ENCODE results near the gene ELANE. TPM values are rescaled to one million over a fixed set of nuclear protein-coding genes. Genes with fewer than 3 reads are reported as not detected.
"Not testable (repeated sequence)": the region's sequence is repeated elsewhere in the genome, so short reads cannot be mapped to it uniquely, and the experiment has no call there.

ELANE gene
- polyA plus RNA-seq, 1 donor = 0.09 TPM

DNA sequence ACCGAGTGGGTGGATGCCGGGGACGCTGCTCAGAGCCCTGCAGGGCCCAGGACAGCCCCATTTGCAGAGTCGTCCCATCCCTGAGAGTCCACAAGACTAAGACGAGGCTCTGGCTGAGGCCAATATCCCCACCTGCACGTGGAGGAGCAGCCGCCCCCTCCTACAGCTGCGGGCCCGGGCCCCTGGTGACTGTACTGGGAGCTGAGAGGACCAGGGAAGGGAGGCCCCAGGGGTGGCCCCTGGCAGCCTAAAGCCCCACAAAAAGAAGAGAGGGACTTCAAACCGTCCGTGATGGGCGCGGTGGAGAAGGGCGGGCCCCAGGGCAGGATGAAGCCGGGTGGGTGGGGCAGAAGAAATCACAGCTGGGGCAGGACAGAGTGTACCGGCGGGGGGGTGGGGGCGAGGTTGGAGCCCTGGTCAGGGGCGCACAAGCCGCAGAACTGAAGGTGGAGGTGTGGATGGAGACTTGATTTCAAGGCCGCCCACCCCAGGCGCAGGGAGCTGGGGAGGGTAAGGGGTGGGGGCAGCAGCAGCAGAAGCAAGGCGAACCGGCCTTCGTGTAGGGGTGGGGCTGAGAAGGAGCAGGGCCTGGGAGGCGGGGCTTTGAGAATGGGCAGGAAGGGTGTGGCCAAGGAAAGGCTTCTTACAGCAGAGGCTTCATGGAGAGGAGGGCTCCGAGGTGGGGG is 20.3 kb downstream of the ELANE start:
- no CpG with 5 or more reads among the region's 27 CpGs for WGBS (ENCODE audit: insufficient coverage, low lambda C conversion rate)
- no peaks in the 10 kb centered on the region for H3K4me1 ChIP-seq (ENCODE audit: control insufficient read depth, insufficient read depth, low read length)
- no peak overlapping the region for H3K27ac ChIP-seq (ENCODE audit: low read length)
- H3K4me3 ChIP-seq (ENCODE audit: low read length) = no peak overlapping the region
- H3K9me3 ChIP-seq (ENCODE audit: control insufficient read depth, low read depth, low read length) = peaks cover 12% of the 10 kb centered on the region
- peak in 1 of 2 donors; percentile 78 for DNase-seq
- peaks cover 74% of the 10 kb centered on the region for H3K36me3 ChIP-seq (ENCODE audit: control insufficient read depth, insufficient read depth, low read length)
- H3K27me3 ChIP-seq (ENCODE audit: control insufficient read depth, insufficient read depth, low read length) = no peaks in the 10 kb centered on the region

DNA sequence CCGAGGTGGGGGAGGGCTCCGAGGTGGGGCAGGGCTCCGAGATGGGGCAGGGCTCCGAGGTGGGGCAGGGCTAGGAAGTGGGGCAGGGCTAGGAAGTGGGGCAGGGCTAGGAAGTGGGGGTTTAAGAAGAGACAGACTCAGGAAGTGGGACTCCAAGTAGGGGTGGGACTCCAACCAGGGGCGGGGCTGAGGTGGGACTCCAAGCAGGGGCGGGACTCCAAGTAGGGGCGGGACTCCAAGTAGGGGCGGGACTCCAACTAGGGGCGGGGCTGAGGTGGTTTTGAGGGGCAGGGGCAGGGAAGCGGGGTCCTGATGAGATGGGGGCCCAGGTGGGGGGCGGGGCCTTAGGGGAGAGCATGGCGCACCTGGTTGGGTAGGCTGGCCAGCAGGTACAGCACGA is 21.0 kb downstream of the ELANE start:
- peak in 1 of 2 donors; percentile 43 for DNase-seq
- Histone ChIP-seq H3K27ac (ENCODE audit: low read length) (no peak overlapping the region), H3K4me1 (ENCODE audit: control insufficient read depth, insufficient read depth, low read length) (no peaks in the 10 kb centered on the region), H3K27me3 (ENCODE audit: control insufficient read depth, insufficient read depth, low read length) (no peaks in the 10 kb centered on the region), H3K9me3 (ENCODE audit: control insufficient read depth, low read depth, low read length) (peaks cover 8% of the 10 kb centered on the region), H3K4me3 (ENCODE audit: low read length) (no peak overlapping the region), H3K36me3 (ENCODE audit: control insufficient read depth, insufficient read depth, low read length) (peaks cover 68% of the 10 kb centered on the region)
- no CpG with 5 or more reads among the region's 13 CpGs for WGBS (ENCODE audit: insufficient coverage, low lambda C conversion rate)

DNA sequence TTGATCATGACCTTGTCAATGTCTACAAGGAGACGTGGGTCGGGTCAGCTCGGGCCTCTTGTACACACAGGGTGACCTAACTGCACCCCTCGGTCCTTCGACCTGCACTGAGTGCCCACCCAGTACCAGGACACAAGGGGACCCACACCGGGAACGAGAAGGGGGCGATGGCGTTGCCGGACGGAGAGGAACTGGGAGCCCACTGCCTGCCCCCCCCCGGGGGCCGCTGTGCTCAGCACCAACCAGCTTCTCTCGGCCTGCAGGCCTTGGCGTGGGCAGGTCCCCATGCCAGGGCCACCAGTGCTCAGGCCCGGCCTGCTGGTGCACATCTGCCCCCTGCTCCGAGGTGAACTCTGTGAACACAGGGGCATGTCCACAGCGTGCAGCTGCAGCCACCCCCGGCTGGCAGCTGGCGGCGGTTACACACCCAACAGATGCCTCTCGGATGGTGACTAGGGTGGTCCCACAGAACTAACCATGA is 21.5 kb downstream of the ELANE start:
- Histone ChIP-seq H3K9me3 (ENCODE audit: control insufficient read depth, low read depth, low read length) (peaks cover 5% of the 10 kb centered on the region), H3K36me3 (ENCODE audit: control insufficient read depth, insufficient read depth, low read length) (peaks cover 63% of the 10 kb centered on the region)
- WGBS (ENCODE audit: insufficient coverage, low lambda C conversion rate) = no CpG with 5 or more reads among the region's 22 CpGs

DNA sequence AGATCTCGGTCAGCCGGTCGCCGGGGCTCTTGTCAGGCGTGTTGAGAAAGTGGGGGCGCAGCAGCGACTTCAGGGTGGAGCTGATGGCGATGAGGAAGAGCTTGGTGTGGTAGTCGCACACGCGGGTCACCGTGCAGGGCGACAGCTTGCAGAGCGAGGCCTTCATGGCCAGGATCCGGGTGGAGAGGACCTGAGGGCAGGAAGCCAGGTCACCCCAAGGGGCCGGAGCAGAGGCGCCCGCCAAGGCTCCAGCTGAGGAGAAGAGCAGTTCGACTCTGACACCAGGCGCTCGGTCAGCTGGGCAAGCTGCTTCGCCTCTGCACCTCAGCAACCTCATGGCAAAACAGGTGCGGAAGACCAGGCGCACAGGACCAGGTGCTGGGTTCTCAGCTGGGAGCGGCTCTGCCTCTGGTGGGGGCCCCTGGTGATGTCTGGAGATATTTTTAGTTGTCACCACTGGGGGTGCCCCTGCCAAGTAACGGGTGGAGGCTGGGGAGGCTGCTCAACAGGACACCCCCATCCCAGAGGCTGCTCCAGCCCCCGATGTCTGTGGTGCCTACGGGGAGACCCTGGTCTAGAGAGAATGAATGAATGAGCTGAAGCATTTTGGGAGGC is 23.3 kb downstream of the ELANE start:
- Histone ChIP-seq H3K27ac (ENCODE audit: low read length) (no peak overlapping the region), H3K36me3 (ENCODE audit: control insufficient read depth, insufficient read depth, low read length) (peaks cover 55% of the 10 kb centered on the region)
- 80% methylated on average over 1 of the region's 28 CpGs for WGBS (ENCODE audit: insufficient coverage, low lambda C conversion rate)

More for the DNA sequence above, 21.5 kb downstream of the ELANE start:
- DNase-seq = no peak
- Histone ChIP-seq H3K4me3 (ENCODE audit: low read length) (no peak overlapping the region), H3K4me1 (ENCODE audit: control insufficient read depth, insufficient read depth, low read length) (no peaks in the 10 kb centered on the region), H3K27ac (ENCODE audit: low read length) (no peak overlapping the region), H3K27me3 (ENCODE audit: control insufficient read depth, insufficient read depth, low read length) (no peaks in the 10 kb centered on the region)

DNA sequence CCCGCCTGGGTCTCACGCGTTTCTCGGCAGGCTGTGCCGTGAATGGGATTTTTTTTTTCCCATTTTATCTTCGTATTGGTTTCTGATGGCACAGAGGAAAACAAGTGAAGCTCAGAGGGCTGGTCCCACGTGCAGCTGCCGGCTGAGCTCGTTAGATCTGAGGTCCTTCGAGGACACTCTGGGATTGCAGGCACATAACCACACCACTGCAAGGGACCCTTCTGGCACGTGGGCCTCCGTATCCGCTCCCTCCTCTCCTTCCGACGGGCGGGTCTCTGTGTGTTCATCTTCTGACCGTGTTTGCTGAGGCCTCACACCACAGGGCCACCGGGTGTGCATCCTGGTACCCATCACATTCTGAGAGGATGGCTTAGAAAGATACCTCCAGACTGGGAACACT is 24.0 kb downstream of the ELANE start:
- Histone ChIP-seq H3K27ac (ENCODE audit: low read length) (no peak overlapping the region), H3K27me3 (ENCODE audit: control insufficient read depth, insufficient read depth, low read length) (no peaks in the 10 kb centered on the region), H3K4me3 (ENCODE audit: low read length) (no peak overlapping the region), H3K36me3 (ENCODE audit: control insufficient read depth, insufficient read depth, low read length) (peaks cover 53% of the 10 kb centered on the region), H3K9me3 (ENCODE audit: control insufficient read depth, low read depth, low read length) (peaks cover 2% of the 10 kb centered on the region), H3K4me1 (ENCODE audit: control insufficient read depth, insufficient read depth, low read length) (no peaks in the 10 kb centered on the region)
- WGBS (ENCODE audit: insufficient coverage, low lambda C conversion rate) = no CpG with 5 or more reads among the region's 18 CpGs
- DNase-seq = no peak

More for the DNA sequence above, 23.3 kb downstream of the ELANE start:
- H3K27me3 ChIP-seq (ENCODE audit: control insufficient read depth, insufficient read depth, low read length) = no peaks in the 10 kb centered on the region
- no peak overlapping the region for H3K4me3 ChIP-seq (ENCODE audit: low read length)
- no peak for DNase-seq
- no peaks in the 10 kb centered on the region for H3K4me1 ChIP-seq (ENCODE audit: control insufficient read depth, insufficient read depth, low read length)
- H3K9me3 ChIP-seq (ENCODE audit: control insufficient read depth, low read depth, low read length) = peaks cover 5% of the 10 kb centered on the region

DNA sequence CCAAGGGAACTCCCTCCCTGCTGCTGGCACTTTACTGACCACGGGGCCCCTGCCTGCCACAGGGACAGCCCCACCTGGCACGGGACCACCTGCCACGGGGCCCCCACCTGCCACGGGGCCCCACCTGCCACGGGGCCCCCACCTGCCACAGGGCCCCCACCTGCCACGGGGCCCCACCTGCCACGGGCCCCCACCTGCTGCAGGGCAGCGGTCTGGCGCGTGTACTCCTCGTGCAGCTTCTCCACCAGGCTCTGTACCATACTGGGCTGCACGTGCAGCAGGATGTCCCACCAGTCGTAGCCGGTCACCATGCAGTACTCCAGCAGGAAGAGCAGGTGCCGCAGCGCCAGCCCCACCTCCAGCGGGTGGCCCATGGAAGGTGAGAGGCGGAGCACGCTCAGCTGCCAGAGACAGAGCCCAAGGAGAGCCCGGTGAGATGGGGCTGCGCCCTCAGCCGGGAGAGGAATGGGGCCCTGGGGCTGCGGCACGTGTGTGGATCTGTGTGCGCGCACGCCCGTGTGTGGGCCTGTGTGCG is 24.7 kb downstream of the ELANE start:
- H3K27ac ChIP-seq (ENCODE audit: low read length) = no peak overlapping the region
- DNase-seq = no peak
- H3K36me3 ChIP-seq (ENCODE audit: control insufficient read depth, insufficient read depth, low read length) = peaks cover 55% of the 10 kb centered on the region
- H3K27me3 ChIP-seq (ENCODE audit: control insufficient read depth, insufficient read depth, low read length) = no peaks in the 10 kb centered on the region
- H3K4me1 ChIP-seq (ENCODE audit: control insufficient read depth, insufficient read depth, low read length) = no peaks in the 10 kb centered on the region
- no CpG with 5 or more reads among the region's 29 CpGs for WGBS (ENCODE audit: insufficient coverage, low lambda C conversion rate)
- no peaks in the 10 kb centered on the region for H3K9me3 ChIP-seq (ENCODE audit: control insufficient read depth, low read depth, low read length)
- H3K4me3 ChIP-seq (ENCODE audit: low read length) = no peak overlapping the region

DNA sequence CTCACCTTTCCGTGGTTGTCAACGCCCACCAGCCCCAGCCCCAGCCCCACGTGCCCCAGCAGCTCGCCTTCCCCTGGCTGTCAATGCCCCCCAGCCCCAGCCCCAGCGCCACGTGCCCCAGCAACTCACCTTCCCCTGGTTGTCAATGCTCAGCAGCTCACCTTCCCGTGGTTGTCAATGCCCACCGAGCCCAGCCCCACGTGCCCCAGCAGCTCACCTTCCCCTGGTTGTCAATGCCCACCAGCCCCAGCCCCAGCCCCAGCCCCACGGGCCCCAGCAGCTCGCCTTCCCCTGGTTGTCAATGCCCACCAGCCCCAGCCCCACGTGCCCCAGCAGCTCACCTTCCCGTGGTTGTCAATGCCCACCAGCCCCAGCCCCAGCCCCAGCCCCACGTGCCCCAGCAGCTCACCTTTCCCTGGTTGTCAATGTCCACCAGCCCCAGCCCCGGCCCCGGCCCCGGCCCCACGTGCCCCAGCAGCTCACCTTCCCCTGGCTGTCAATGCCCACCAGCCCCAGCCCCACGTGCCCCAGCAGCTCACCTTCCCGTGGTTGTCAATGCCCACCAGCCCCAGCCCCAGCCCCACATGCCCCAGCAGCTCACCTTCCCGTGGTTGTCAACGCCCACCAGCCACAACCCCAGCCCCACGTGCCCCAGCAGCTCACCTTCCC is 26.0 kb downstream of the ELANE start:
- not testable (repeated sequence) for H3K9me3 ChIP-seq (ENCODE audit: control insufficient read depth, low read depth, low read length)

DNA sequence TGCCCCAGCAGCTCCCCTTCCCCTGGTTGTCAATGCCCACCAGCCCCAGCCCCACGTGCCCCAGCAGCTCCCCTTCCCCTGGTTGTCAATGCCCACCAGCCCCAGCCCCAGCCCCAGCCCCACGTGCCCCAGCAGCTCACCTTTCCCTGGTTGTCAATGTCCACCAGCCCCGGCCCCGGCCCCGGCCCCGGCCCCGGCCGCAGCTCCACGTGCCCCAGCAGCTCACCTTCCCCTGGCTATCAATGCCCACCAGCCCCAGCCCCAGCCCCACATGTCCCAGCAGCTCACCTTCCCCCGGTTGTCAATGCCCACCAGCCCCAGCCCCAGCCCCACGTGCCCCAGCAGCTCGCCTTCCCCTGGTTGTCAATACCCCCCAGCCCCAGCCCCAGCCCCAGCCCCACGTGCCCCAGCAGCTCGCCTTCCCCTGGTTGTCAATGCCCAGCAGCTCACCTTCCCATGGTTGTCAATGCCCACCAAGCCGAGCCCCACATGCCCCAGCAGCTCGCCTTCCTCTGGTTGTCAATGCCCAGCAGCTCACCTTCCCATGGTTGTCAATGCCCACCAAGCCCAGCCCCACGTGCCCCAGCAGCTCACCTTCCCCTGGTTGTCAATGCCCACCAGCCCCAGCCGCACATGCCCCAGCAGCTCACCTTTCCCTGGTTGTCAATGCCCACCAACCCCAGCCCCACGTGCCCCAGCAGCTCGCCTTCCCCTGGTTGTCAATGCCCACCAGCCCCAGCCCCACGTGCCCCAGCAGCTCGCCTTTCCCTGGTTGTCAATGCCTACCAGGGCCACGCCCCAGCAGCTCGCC is 26.9 kb downstream of the ELANE start:
- not testable (repeated sequence) for H3K4me3 ChIP-seq (ENCODE audit: low read length); H3K9me3 ChIP-seq (ENCODE audit: control insufficient read depth, low read depth, low read length); H3K4me1 ChIP-seq (ENCODE audit: control insufficient read depth, insufficient read depth, low read length); H3K27ac ChIP-seq (ENCODE audit: low read length); H3K27me3 ChIP-seq (ENCODE audit: control insufficient read depth, insufficient read depth, low read length); DNase-seq
- WGBS (ENCODE audit: insufficient coverage, low lambda C conversion rate) = 88% methylated on average over 3 of the region's 24 CpGs
- peaks cover 62% of the 10 kb centered on the region for H3K36me3 ChIP-seq (ENCODE audit: control insufficient read depth, insufficient read depth, low read length)

More for the DNA sequence above, 26.0 kb downstream of the ELANE start:
- not testable (repeated sequence) for H3K27me3 ChIP-seq (ENCODE audit: control insufficient read depth, insufficient read depth, low read length); H3K4me1 ChIP-seq (ENCODE audit: control insufficient read depth, insufficient read depth, low read length); H3K27ac ChIP-seq (ENCODE audit: low read length); H3K4me3 ChIP-seq (ENCODE audit: low read length); DNase-seq
- WGBS (ENCODE audit: insufficient coverage, low lambda C conversion rate) = no CpG with 5 or more reads among the region's 23 CpGs
- peaks cover 62% of the 10 kb centered on the region for H3K36me3 ChIP-seq (ENCODE audit: control insufficient read depth, insufficient read depth, low read length)

DNA sequence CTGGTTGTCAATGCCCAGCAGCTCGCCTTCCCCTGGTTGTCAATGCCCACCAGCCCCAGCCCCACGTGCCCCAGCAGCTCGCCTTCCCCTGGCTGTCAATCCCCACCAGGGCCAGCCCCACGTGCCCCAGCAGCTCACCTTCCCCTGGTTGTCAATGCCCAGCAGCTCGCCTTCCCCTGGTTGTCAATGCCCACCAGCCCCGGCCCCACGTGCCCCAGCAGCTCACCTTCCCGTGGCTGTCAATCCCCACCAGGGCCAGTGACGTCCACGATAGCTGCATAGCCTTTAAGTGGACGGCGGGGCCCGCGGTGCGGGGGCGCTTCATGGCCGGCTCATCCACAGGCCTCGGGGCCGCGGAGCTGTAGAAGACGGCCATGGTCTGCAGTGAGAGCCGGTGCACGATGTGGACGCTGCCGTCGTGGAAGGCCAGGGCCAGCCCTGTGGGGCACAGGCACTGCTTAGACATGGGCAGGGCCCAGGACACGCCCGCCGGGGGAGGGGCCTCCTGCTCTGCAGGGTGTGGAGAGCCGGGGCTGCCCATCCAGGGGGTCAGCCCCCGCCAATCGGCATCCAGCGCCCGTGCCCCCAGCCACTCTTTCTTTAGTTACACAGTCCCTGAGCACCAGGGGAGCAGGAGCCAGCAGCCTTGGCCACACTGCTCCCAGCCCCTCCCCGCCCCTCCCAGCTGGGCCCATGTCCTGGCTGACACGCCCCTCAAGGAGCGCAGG is 27.8 kb downstream of the ELANE start:
- Histone ChIP-seq H3K36me3 (ENCODE audit: control insufficient read depth, insufficient read depth, low read length) (peaks cover 65% of the 10 kb centered on the region), H3K27me3 (ENCODE audit: control insufficient read depth, insufficient read depth, low read length) (no peaks in the 10 kb centered on the region), H3K4me3 (ENCODE audit: low read length) (no peak overlapping the region), H3K9me3 (ENCODE audit: control insufficient read depth, low read depth, low read length) (no peaks in the 10 kb centered on the region), H3K4me1 (ENCODE audit: control insufficient read depth, insufficient read depth, low read length) (no peaks in the 10 kb centered on the region), H3K27ac (ENCODE audit: low read length) (no peak overlapping the region)
- no peak for DNase-seq
- no CpG with 5 or more reads among the region's 37 CpGs for WGBS (ENCODE audit: insufficient coverage, low lambda C conversion rate)

All from large intestine (tissue), 3 donors.